MG63 (cell line): ENCODE data around the gene TRPV5. TPM values are rescaled to one million over a fixed set of nuclear protein-coding genes. Genes with fewer than 3 reads are reported as not detected.
A peak's percentile ranks its signal among the peaks of the same experiment; 100 is the strongest.
"Not testable (repeated sequence)": the region's sequence is repeated elsewhere in the genome, so short reads cannot be mapped to it uniquely, and the experiment has no call there.

ENCODE experiments used
- DNase-seq: peaks from one replicate; pipeline ENCODE4 v3.0.0-alpha.2; 2020
- H3K27me3 ChIP-seq: fragments of 250-450 bp; sonication (Bioruptor Pico); 2 replicates; pipeline ENCODE4 v1.5.1; 2020; ENCODE audit warnings: mild to moderate bottlenecking, moderate library complexity
- H3K36me3 ChIP-seq: fragments of 250-450 bp; sonication (Bioruptor Pico); 2 replicates; pipeline ENCODE4 v1.5.1; 2020; ENCODE audit warnings: mild to moderate bottlenecking, moderate library complexity
- H3K4me3 ChIP-seq: fragments of 250-450 bp; sonication (Bioruptor Pico); 2 replicates; pipeline ENCODE4 v1.5.1; 2020; ENCODE audit warnings: mild to moderate bottlenecking, moderate library complexity
- H3K9me3 ChIP-seq: fragments of 250-450 bp; sonication (Bioruptor Pico); 2 replicates; pipeline ENCODE4 v1.5.1; 2020; ENCODE audit warnings: mild to moderate bottlenecking, moderate library complexity
- total RNA-seq: library from RNA; depleted of rRNA; stranded (reverse); fragments of >200 nt; shearing (Covaris generic); gene quantifications from 2 replicates; pipeline ENCODE4 v1.2.3, GENCODE V29; 2014; ENCODE audit warnings: low replicate concordance; rRNA removed

The TRPV5 gene
- not detected in 2 replicates for total RNA-seq

GRCh38 chr7:142933624-142934023 lies at the start of gene TRPV5:
TSS of gene TRPV5 (minus strand) at chr7:142933746. CDS start at chr7:142933459, 287 bp downstream.
- Histone ChIP-seq H3K27me3 (no peaks in the 10 kb centered on the region), H3K36me3 (no peaks in the 10 kb centered on the region), H3K9me3 (no peaks in the 10 kb centered on the region), H3K4me3 (no peak within 1 kb of the TSS)
- DNase-seq = no peak

GRCh38 chr7:142978402-142978801 lies 44.9 kb upstream of the TRPV5 start:
- not testable (repeated sequence) for H3K27me3 ChIP-seq, H3K36me3 ChIP-seq, H3K9me3 ChIP-seq, H3K4me3 ChIP-seq, DNase-seq

DNA sequence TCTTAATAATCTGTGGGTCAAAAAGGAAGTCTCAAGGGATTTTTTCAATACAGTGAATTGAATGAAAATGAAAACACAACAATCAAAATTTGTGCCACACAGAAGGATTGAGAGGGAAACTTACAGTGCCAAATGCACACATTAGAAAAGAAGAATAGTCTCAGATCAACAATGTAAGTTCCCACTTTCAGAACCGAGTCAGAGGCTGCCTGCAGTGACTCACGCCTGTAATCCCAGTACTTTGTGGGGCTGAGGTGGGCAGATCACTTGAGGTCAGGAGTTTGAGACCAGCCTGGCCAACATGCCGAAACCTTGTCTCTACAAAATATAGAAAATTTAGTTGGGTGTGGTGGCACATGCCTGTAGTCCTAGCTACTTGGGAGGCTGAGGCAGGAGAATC lies 41.1 kb upstream of the TRPV5 start:
- no peaks in the 10 kb centered on the region for H3K9me3 ChIP-seq
- H3K4me3 ChIP-seq = no peak overlapping the region
- H3K36me3 ChIP-seq = no peaks in the 10 kb centered on the region
- no peaks in the 10 kb centered on the region for H3K27me3 ChIP-seq
- no peak for DNase-seq

- Histone ChIP-seq H3K9me3 (no peaks in the 10 kb centered on the region), H3K36me3 (no peaks in the 10 kb centered on the region), H3K4me3 (no peak overlapping the region), H3K27me3 (no peaks in the 10 kb centered on the region)
- no peak for DNase-seq
Measured at GRCh38 chr7:142969183-142969582, 35.6 kb upstream of the TRPV5 start.

DNA sequence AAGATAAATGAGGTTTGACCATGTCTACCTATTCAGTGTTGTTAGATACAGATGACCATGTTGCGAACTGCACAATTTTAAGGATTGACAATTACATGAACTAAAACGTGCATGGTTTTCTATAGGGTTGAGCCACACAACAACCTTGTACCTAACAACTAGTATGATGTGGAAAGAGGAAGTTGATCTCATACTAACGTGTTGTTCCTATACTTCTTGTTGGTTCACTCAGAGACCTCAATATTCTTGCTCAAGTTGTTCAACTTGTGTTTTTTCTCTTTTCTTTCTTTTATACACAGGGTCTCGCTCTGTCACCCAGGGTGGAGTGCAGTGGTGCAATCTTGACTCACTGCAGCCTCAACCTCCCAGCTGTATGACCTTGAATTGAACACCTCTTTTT lies 34.7 kb upstream of the TRPV5 start:
- Histone ChIP-seq H3K36me3 (no peaks in the 10 kb centered on the region), H3K27me3 (no peaks in the 10 kb centered on the region), H3K4me3 (no peak overlapping the region), H3K9me3 (no peaks in the 10 kb centered on the region)
- no peak for DNase-seq

DNA sequence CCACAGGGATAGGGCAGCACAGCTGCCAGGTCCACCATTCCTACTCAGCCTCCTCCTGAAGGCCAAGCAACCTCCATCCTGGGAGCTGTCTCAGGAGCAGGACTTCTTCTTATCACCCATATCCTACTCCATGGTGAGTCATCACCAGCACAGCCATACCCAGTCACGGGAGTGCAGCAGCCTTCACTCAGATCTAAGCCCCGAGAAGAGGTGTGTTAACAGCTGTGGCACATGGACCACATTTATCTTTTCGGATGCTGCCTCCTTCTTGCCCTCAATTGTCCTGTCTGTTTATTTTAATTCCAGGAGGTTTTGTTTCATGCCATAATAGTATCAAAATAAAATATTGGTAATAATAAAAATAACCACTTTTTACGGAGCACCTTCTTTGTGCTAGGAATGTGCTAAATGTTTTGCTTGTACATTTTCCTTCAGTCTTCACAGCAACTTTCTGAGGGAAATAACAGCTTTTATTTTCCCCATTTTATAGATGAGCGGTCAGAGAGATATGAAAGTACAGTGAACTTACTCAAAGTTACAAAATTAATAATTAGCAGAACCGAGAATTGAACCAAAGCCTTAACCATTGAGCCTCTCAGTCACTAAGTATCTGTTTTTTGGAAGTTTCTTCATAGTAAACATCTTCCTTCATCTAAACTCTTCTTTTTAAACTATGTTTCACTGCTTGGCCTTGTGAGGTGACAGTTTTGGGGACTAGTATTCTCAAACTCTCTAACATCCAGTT lies 31.1 kb upstream of the TRPV5 start:
- H3K4me3 ChIP-seq = no peak overlapping the region
- peak; percentile 10 for DNase-seq
- H3K27me3 ChIP-seq = no peaks in the 10 kb centered on the region
- no peaks in the 10 kb centered on the region for H3K36me3 ChIP-seq
- H3K9me3 ChIP-seq = no peaks in the 10 kb centered on the region

DNA sequence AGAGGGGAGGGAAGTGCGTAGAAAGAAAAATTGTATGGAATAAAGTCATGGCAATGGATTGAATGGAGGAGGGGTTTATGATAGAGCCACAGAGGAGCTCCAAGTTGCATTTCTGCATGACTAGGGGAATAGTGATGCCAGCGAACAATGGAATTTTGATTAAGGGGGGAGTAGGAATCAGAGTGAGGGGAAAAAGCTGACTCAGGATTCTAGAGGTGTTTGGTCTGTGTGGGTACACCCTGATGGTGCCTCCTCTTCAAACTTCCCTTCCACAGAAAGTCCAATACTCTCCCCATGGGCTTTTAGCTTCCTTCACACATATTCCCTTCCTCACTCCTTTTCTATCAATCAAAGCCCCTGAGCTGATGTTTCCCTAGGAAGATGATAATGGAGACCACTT lies 30.4 kb upstream of the TRPV5 start:
- Histone ChIP-seq H3K9me3 (no peaks in the 10 kb centered on the region), H3K4me3 (no peak overlapping the region), H3K27me3 (no peaks in the 10 kb centered on the region), H3K36me3 (no peaks in the 10 kb centered on the region)
- DNase-seq = no peak

DNA sequence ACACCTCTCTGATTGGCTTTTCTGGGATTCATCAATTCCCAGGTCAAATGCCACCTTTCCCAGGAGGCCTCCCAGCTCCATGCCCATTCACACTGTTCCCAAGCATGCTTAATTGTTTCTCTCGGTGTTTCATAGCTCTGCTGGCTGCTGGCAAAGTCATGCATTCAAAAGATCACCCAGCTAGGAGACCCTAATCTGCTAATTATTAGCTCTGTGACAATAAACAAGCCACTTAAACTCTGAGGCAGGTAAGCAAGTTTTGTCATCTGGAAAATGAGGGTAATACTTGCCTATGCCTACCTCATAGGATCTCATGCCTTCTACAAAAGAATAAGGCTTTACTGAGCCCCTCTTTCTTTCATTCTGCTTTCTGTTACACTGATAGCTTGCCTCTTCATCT lies 29.4 kb upstream of the TRPV5 start:
- Histone ChIP-seq H3K9me3 (no peaks in the 10 kb centered on the region), H3K36me3 (no peaks in the 10 kb centered on the region), H3K27me3 (no peaks in the 10 kb centered on the region), H3K4me3 (no peak overlapping the region)
- DNase-seq = no peak

DNA sequence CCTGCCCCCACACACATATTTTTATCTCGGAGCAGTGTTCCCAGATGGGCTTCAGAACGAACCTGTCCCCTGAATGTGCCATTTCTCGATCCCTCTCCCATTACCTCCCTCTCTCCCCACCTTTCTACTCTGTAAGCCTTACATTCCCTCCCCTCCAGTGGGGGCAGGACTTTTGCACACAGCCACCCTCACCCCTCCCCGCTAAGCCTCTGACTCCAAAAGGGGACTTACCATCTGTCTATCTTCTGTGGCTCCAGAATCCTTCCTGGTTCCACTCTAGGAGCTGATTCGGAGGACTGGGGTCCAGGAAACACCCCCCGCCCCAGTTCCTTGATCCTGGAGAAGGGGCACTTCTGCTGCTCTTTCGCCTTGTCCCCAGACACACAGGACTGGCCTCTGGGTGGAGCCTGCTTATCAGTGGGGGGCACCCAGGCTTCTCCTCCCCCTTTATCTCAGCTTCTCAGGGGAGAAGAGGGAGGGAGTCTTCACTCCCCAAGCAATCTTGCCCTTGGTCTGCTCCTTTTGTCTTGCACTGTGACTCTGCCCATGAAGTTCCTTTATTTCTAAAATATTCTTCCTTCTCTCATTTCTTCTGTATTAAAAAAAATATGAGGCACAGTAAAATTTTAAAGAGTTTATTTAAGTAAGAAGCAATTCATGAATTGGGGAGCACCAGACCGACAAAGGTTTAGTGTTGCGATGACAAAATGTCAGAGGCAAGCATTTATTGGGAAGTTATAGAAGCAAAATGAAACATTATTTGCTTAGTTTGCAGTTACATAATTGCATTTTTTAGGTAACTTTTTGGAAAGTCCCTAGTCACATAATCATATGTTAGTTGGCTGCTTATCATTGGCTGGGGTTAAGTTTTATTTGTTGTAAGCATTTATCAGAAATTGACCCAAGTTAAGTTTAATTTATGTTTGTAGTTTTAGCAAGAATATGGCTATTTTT lies 28.7 kb upstream of the TRPV5 start, which contains the start of gene KEL:
KEL (minus strand) TSS at position 391 of the 954 bp plus-strand sequence; CDS start at position 234, 157 bp downstream.
- no peaks in the 10 kb centered on the region for H3K9me3 ChIP-seq

GRCh38 chr7:142961595-142961972 lies 28.0 kb upstream of the TRPV5 start:
- DNase-seq = no peak
- Histone ChIP-seq H3K27me3 (no peaks in the 10 kb centered on the region), H3K9me3 (no peaks in the 10 kb centered on the region), H3K36me3 (no peaks in the 10 kb centered on the region), H3K4me3 (no peak overlapping the region)

More for the DNA sequence above, 28.7 kb upstream of the TRPV5 start, which contains the start of gene KEL:
- no peaks in the 10 kb centered on the region for H3K36me3 ChIP-seq
- no peaks in the 10 kb centered on the region for H3K27me3 ChIP-seq
- H3K4me3 ChIP-seq = no peak within 1 kb of the TSS
- no peak for DNase-seq

DNA sequence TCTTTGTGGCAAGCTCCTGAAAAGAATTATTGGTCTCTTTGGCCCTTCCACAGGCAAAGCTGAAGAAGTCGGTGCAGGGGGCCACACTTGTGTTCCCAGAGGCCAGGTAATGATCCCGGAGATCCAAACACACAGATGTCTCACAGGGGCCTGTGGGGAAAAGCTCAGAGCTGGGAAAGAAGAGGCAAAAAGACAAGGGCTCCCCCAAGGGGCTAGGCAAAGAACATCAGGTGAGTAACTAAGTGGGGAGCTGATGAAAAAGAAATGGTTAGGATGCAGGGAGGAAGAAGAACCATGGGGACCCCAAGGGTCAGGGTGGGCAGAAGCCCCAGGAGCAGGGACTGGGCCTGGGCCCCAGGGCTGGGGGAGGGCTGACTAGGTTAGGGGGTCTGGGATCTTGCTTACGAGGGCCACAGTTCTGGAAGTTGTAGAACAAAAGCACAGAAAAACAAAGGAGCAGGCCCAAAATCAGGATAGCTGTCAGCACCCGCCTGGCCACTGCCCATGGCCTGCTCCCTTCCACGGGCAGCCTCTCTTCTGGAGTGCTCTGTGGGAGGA lies 27.5 kb upstream of the TRPV5 start:
- Histone ChIP-seq H3K9me3 (no peaks in the 10 kb centered on the region), H3K4me3 (no peak overlapping the region), H3K36me3 (no peaks in the 10 kb centered on the region), H3K27me3 (no peaks in the 10 kb centered on the region)
- no peak for DNase-seq

DNA sequence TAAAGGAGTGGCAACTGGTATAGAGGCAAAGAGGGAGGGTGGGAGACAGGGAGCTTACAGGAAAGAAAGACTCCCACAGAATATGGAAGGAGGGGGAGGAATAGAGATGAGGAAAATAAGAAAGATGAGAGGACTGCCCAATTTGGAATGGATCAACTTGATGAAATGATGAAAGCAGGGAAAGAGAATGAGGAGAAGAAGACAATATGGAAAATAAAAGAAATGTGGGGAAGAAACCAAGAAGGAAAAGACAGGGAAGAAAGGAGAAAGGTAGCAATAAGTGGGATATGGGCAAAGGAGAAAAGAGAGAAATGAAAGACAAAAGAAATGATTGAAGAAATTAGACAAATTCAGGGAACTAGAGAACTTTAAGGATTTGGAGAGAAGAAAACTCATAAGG lies 25.7 kb upstream of the TRPV5 start:
- Histone ChIP-seq H3K9me3 (no peaks in the 10 kb centered on the region), H3K27me3 (no peaks in the 10 kb centered on the region), H3K4me3 (no peak overlapping the region), H3K36me3 (no peaks in the 10 kb centered on the region)
- no peak for DNase-seq

DNA sequence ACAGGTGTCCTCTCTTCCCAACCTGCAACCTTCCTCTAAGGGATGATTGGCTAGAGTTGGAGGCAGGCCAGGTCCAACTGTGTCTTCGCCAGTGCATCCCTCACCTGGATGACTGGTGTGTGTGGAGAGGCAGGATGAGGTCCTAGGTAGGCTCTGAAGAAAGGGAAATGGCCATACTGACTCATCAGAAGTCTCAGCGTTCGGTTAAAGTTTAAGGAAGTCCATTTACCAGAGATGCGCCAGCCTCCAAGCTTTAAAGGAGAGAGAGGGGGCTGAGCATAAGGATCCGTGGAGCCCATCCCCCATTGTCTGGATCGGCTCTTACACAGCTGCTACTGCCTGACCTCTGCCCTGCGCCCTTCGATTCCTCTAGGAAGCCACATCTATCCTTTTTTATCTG lies 24.2 kb upstream of the TRPV5 start:
- Histone ChIP-seq H3K4me3 (no peak overlapping the region), H3K9me3 (no peaks in the 10 kb centered on the region), H3K27me3 (no peaks in the 10 kb centered on the region), H3K36me3 (no peaks in the 10 kb centered on the region)
- no peak for DNase-seq

DNA sequence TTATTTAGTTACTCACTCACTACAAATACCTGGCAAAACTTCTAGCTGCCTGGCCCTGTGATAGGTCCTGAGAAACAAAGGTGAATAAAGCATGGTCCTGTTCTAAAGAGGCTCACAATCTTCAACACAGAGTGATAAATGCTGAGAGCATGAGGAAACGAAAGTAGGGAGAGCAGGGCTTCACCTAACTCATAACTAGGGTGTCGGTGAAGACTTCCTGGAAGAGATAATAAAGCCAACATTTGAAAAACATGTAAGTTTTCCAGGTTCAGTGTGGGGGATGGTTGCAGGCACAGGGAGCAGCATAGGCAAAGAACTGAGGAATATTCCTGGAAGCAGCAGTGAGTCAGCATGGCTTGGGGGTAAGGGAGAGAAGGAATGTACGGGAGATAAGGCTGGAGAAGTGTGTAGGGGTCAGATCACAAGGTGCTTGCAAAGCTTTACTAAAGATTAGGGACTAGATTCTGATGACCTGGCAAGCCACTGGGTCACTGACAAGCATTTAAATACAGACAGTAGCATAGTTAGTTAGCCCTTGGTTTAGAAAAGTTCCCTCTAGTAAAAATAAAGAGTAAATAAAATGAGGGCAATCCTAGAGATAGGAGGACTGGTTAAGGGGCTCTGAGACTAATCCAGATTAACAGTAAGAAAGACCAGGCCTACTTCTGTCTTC lies 23.5 kb upstream of the TRPV5 start:
- no peaks in the 10 kb centered on the region for H3K27me3 ChIP-seq
- no peaks in the 10 kb centered on the region for H3K36me3 ChIP-seq
- no peak overlapping the region for H3K4me3 ChIP-seq
- H3K9me3 ChIP-seq = no peaks in the 10 kb centered on the region
- no peak for DNase-seq

GRCh38 chr7:142954680-142955268 lies 21.2 kb upstream of the TRPV5 start:
- Histone ChIP-seq H3K9me3 (no peaks in the 10 kb centered on the region), H3K27me3 (no peaks in the 10 kb centered on the region), H3K36me3 (no peaks in the 10 kb centered on the region), H3K4me3 (no peak overlapping the region)
- DNase-seq = no peak

DNA sequence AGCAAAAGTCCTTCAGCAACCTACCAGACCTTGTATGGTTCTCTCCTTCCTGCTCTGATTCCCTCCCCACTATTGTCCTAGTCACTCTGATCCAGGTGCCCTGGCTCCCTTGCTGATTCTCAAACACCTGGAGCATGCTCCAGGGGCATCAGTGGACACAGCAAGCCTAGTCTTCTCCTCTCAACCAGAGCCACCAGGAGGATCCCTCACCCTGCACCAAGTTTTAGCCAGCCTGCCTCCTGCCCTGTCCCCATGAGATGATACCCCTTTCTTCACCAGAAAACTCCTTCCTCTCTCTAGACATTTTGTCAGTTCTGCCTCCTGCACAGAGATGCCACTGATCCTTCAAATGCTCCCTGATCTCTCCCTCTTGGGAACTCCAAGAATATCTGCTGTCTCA lies 16.7 kb upstream of the TRPV5 start:
- Histone ChIP-seq H3K27me3 (no peaks in the 10 kb centered on the region), H3K9me3 (no peaks in the 10 kb centered on the region), H3K36me3 (no peaks in the 10 kb centered on the region), H3K4me3 (no peak overlapping the region)
- no peak for DNase-seq
